GM12873 (cell line): Measurements from ENCODE around the gene GRIK3.

ENCODE experiments used
- TF ChIP-seq, protein P1 (sequence below): IDR thresholded peaks from 2 replicates; pipeline ENCODE4 v1.5.1; 2012; ENCODE audit warnings: low read depth, mild to moderate bottlenecking, moderate library complexity, low read length, control low read depth; ENCODE audit not compliant: insufficient read depth; ENCODE audit errors: missing control alignments

GRIK3 gene

DNA sequence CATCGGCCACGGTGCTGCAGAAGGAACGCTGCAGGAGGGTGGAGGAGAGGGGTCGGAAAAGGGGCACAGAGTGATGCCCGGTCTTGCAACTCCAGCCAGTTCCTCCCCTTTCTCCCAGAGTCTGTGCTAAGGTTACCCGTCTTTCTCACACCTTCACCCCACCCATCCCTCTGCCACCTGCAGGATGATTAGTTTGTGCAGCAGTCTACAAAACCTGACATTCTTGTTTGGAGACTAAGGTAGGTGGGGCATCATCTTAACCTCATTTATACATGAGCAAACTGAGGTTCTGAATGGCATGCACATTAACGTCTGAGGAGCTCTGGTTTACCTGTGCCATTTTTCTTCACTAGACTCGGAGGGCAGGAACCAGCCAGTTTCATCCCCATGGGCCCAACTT, 232.3 kb downstream of the GRIK3 start:
- TF ChIP-seq, protein P1, sequence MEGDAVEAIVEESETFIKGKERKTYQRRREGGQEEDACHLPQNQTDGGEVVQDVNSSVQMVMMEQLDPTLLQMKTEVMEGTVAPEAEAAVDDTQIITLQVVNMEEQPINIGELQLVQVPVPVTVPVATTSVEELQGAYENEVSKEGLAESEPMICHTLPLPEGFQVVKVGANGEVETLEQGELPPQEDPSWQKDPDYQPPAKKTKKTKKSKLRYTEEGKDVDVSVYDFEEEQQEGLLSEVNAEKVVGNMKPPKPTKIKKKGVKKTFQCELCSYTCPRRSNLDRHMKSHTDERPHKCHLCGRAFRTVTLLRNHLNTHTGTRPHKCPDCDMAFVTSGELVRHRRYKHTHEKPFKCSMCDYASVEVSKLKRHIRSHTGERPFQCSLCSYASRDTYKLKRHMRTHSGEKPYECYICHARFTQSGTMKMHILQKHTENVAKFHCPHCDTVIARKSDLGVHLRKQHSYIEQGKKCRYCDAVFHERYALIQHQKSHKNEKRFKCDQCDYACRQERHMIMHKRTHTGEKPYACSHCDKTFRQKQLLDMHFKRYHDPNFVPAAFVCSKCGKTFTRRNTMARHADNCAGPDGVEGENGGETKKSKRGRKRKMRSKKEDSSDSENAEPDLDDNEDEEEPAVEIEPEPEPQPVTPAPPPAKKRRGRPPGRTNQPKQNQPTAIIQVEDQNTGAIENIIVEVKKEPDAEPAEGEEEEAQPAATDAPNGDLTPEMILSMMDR: no peak

DNA sequence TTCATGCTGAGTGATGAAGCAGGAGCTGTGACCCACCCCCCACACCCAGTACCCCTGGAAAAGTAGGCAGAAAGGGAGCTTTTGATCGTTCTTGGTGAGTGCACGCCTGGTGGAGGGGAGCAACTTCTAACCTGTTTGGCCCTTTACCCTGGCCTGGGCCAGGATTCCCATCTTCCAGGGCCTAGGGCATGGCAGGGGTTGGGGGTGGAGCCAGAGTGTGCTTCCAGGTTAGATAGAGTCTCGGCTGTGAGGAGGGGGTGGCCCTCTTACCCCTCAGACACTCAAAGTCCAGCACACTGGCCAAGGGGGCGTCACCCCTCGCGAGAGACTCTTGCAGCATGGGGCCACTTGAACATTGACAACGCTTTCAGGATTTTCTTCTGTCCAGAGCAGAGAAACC, 236.6 kb downstream of the GRIK3 start:
- TF ChIP-seq, protein P1: no peak

DNA sequence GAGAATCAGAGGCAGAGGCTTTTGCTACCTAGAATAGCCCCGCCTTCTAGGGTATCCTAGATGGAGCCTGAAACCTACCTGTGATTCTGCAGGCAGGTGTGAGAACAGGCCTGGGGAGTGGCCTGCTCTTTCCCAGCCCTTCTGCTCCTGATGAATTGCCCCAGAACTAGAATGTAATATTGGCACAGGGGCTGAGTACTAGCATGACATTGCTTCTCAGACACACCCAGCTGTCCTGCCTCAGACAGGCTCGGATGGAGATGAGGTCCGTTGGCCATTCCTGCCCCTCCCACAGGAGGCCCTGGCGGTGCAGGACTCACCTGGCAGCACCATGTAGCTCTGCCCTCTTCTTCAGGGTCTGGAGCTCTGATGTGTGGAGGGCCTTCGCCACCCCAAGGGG, 237.6 kb downstream of the GRIK3 start:
- TF ChIP-seq, protein P1: no peak

DNA sequence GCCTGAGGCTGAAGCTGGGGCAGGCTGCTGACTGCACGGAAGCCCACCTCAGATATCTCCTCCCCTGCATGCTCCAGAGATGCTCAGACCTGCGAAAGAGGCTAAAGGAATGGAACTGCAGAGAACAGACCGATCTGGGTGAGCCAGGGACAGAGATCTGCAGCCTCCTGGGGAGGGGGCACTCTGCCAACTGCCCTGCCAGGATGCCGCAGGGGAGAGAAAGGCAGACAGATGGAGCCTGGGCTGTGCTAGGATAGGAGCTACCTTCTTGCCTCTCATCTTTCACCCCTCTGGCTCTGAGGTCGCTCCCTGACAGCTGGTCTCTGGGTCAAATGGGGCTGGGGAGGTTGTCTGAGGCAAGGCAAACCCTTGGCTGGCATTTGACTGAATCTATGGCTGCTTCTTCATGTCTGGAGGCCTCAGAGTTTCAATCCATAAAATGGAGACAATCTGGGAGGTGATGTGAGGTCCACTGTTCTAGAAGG, 238.2 kb downstream of the GRIK3 start:
- TF ChIP-seq, protein P1: no peak

DNA sequence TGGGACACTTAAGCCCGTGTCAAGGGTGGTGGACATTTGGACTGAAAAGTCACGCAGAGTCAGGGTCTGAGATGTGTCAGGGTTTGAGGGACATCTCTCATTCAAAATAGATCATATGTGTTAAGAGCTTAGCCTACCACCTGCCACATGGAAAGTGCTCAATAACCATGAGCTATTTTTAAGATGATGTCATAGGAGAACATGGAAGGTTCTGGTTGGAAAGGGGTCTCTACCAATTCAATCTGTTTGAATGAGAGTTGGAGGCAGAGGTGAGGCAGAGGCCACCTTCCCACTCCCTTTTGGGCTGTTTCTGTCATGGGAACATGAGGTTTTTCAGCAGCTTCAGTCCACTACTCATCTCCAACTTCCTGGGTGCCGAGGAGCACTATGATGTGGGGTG, 239.9 kb downstream of the GRIK3 start:
- TF ChIP-seq, protein P1: no peak

DNA sequence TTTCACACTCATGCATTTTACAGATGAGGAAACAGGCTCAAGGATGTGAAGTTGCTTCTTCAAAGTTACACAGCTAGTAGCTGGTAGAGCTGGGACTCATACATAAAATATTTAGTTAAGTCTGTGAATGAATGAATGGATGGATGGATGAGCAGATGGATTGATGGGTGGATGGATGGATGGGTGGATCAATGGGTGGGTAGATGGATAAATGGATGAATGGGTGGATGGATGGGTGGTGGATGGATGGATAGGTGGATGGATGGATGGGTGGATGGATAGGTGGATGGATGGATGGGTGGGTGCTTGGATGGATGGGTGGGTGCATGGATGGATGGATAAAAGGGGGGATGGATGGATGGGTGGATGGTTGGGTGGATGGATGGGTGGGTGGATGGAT, 240.9 kb downstream of the GRIK3 start:
- TF ChIP-seq, protein P1: no peak

DNA sequence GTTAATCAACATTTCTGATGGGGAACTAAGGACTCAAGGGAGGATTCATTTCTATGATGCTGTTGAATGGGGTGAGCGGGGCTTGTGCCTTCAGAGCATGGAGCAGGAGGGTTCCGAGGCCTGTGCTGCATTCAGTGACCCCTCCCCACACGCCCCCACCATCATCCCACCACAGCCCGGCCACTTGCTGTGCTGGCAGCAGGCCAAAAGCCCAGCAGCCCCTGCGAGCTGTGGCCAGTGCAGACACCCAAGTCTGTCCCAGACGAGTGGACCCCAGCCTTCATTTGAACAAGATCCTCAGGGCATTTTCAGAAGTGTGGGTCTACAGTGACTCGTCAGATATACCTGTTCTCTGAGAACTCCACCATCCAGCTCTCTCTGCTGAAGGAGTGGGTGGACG, 242.0 kb downstream of the GRIK3 start:
- TF ChIP-seq, protein P1: no peak
